Muscle layer of duodenum (tissue), 2 donors: ENCODE data around the gene NRAS.

Source experiments
- H3K27ac ChIP-seq: one replicate; pipeline ENCODE4 v1.7.0; 2013; ENCODE audit warnings: mild to moderate bottlenecking, low read length
- H3K27me3 ChIP-seq: one replicate; pipeline ENCODE4 v1.7.0; 2013; ENCODE audit warnings: low read depth, mild to moderate bottlenecking, control low read depth, low read length
- H3K36me3 ChIP-seq, 2 donors: one replicate each; pipeline ENCODE4 v1.7.0; 2013; ENCODE audit warnings: low read length in 2 of 2, control low read depth in 1 of 2, mild to moderate bottlenecking in 1 of 2; ENCODE audit not compliant: insufficient read depth in 2 of 2, control insufficient read depth in 1 of 2
- H3K4me1 ChIP-seq, 2 donors: one replicate each; pipeline ENCODE4 v1.7.0; 2013; ENCODE audit warnings: low read length in 2 of 2, mild to moderate bottlenecking in 2 of 2, control low read depth in 1 of 2, moderate library complexity in 1 of 2; ENCODE audit not compliant: insufficient read depth in 2 of 2, control insufficient read depth in 1 of 2
- H3K4me3 ChIP-seq, 2 donors: one replicate each; pipeline ENCODE4 v1.7.0; 2013; ENCODE audit warnings: low read length in 2 of 2, low read depth in 1 of 2, mild to moderate bottlenecking in 1 of 2
- H3K9me3 ChIP-seq, 2 donors: one replicate each; pipeline ENCODE4 v1.7.0; 2013; ENCODE audit warnings: low read length in 2 of 2, control low read depth in 1 of 2, mild to moderate bottlenecking in 1 of 2; ENCODE audit not compliant: control insufficient read depth in 1 of 2
- donor health status: healthy.

Gene NRAS

GRCh38 chr1:114700036-114700600 is 16.5 kb downstream of the NRAS start:
- Histone ChIP-seq H3K27ac (no peak overlapping the region), H3K36me3 (no peaks in the 10 kb centered on the region), H3K4me3 (no peak overlapping the region), H3K4me1 (no peaks in the 10 kb centered on the region), H3K27me3 (no peaks in the 10 kb centered on the region), H3K9me3 (no peaks in the 10 kb centered on the region)

GRCh38 chr1:114696810-114697209 is 19.8 kb downstream of the NRAS start:
- Histone ChIP-seq H3K36me3 (no peaks in the 10 kb centered on the region), H3K4me1 (no peaks in the 10 kb centered on the region), H3K27me3 (no peaks in the 10 kb centered on the region), H3K9me3 (no peaks in the 10 kb centered on the region), H3K4me3 (no peak overlapping the region), H3K27ac (no peak overlapping the region)

- Histone ChIP-seq H3K27me3 (no peaks in the 10 kb centered on the region), H3K4me1 (no peaks in the 10 kb centered on the region), H3K27ac (no peak within 1 kb of the TSS), H3K4me3 (no peak within 1 kb of the TSS), H3K9me3 (no peaks in the 10 kb centered on the region), H3K36me3 (no peaks in the 10 kb centered on the region)
These were observed 21.0 kb downstream of the NRAS start, which contains the start of gene AMPD1 for GRCh38 chr1:114695430-114696058. TSS of gene AMPD1 (minus strand) at chr1:114695546. CDS start at chr1:114695471, 75 bp downstream.

- Histone ChIP-seq H3K4me3 (no peak overlapping the region), H3K4me1 (no peaks in the 10 kb centered on the region), H3K27me3 (no peaks in the 10 kb centered on the region), H3K27ac (no peak overlapping the region), H3K36me3 (no peaks in the 10 kb centered on the region), H3K9me3 (no peaks in the 10 kb centered on the region)
These were observed 21.8 kb downstream of the NRAS start for GRCh38 chr1:114694540-114695310.

GRCh38 chr1:114692947-114693346 is 23.6 kb downstream of the NRAS start:
- Histone ChIP-seq H3K9me3 (no peaks in the 10 kb centered on the region), H3K27ac (no peak overlapping the region), H3K36me3 (no peaks in the 10 kb centered on the region), H3K4me3 (no peak overlapping the region), H3K4me1 (no peaks in the 10 kb centered on the region), H3K27me3 (no peaks in the 10 kb centered on the region)

GRCh38 chr1:114691061-114691460 is 25.5 kb downstream of the NRAS start:
- no peaks in the 10 kb centered on the region for H3K4me1 ChIP-seq
- no peaks in the 10 kb centered on the region for H3K9me3 ChIP-seq
- no peaks in the 10 kb centered on the region for H3K36me3 ChIP-seq
- no peaks in the 10 kb centered on the region for H3K27me3 ChIP-seq
- H3K4me3 ChIP-seq: no peak overlapping the region
- no peak overlapping the region for H3K27ac ChIP-seq

GRCh38 chr1:114690148-114690547 is 26.4 kb downstream of the NRAS start:
- Histone ChIP-seq H3K4me1 (no peaks in the 10 kb centered on the region), H3K36me3 (no peaks in the 10 kb centered on the region), H3K27ac (no peak overlapping the region)

GRCh38 chr1:114688526-114688925 is 28.0 kb downstream of the NRAS start:
- no peaks in the 10 kb centered on the region for H3K9me3 ChIP-seq
- no peaks in the 10 kb centered on the region for H3K36me3 ChIP-seq
- no peak overlapping the region for H3K27ac ChIP-seq
- H3K4me1 ChIP-seq: no peaks in the 10 kb centered on the region
- no peak overlapping the region for H3K4me3 ChIP-seq
- H3K27me3 ChIP-seq: peaks cover 3% of the 10 kb centered on the region

More at GRCh38 chr1:114690148-114690547, 26.4 kb downstream of the NRAS start:
- no peaks in the 10 kb centered on the region for H3K9me3 ChIP-seq
- peaks cover 3% of the 10 kb centered on the region for H3K27me3 ChIP-seq
- H3K4me3 ChIP-seq: no peak overlapping the region

- Histone ChIP-seq H3K9me3 (no peaks in the 10 kb centered on the region), H3K27ac (no peak overlapping the region), H3K27me3 (peaks cover 3% of the 10 kb centered on the region), H3K4me3 (no peak overlapping the region), H3K4me1 (no peaks in the 10 kb centered on the region), H3K36me3 (no peaks in the 10 kb centered on the region)
These were observed 30.7 kb downstream of the NRAS start for GRCh38 chr1:114685851-114686250.

GRCh38 chr1:114677691-114678090 is 38.9 kb downstream of the NRAS start:
- Histone ChIP-seq H3K9me3 (no peaks in the 10 kb centered on the region), H3K27me3 (no peaks in the 10 kb centered on the region), H3K36me3 (no peaks in the 10 kb centered on the region), H3K27ac (no peak overlapping the region), H3K4me3 (no peak overlapping the region), H3K4me1 (no peaks in the 10 kb centered on the region)

GRCh38 chr1:114676115-114676514 is 40.5 kb downstream of the NRAS start:
- Histone ChIP-seq H3K9me3 (no peaks in the 10 kb centered on the region), H3K4me1 (no peaks in the 10 kb centered on the region), H3K27me3 (no peaks in the 10 kb centered on the region), H3K27ac (no peak overlapping the region), H3K4me3 (no peak overlapping the region), H3K36me3 (no peaks in the 10 kb centered on the region)
